Activated B cell treated with CpG ODN at 0.5 μM for 24 hours (primary cell): ENCODE data around the gene DENND2D. TPM values are rescaled to one million over a fixed set of nuclear protein-coding genes. Genes with fewer than 3 reads are reported as not detected.
"Not testable (repeated sequence)": the region's sequence is repeated elsewhere in the genome, so short reads cannot be mapped to it uniquely, and the experiment has no call there.

Experiments used
- ATAC-seq: fragments of 200-7000 bp; cut with Tn5 transposase; one replicate; pipeline ENCODE4 v1.10.0; 2021; ENCODE audit warnings: low read depth, mild to moderate bottlenecking, moderate library complexity
- CTCF ChIA-PET: fragments of 350-600 bp; sonication (Branson Sonifier 250); formaldehyde crosslinking; loops from one replicate; lab custom pipeline; 2021; ENCODE audit warnings: antibody characterized with exemption; lab: Charles Lee
- POLR2A ChIA-PET: fragments of 350-600 bp; sonication (Branson Sonifier 250); formaldehyde crosslinking; loops from one replicate; lab custom pipeline; 2021; ENCODE audit warnings: antibody characterized with exemption; lab: Charles Lee
- DNase-seq: peaks from one replicate; pipeline ENCODE4 v3.0.0; 2022
- H3K27ac Mint-ChIP-seq: one replicate; pipeline ENCODE4 v1.8.0; 2020; ENCODE audit warnings: mixed read lengths
- H3K27me3 Mint-ChIP-seq: one replicate; pipeline ENCODE4 v1.8.0; 2021; ENCODE audit warnings: mixed read lengths
- H3K36me3 Mint-ChIP-seq: one replicate; pipeline ENCODE4 v1.8.0; 2021; ENCODE audit warnings: low read depth, mixed read lengths
- H3K4me1 Mint-ChIP-seq: one replicate; pipeline ENCODE4 v1.8.0; 2021; ENCODE audit warnings: mixed read lengths
- H3K4me3 Mint-ChIP-seq: one replicate; pipeline ENCODE4 v1.8.0; 2020; ENCODE audit warnings: mild to moderate bottlenecking, mixed read lengths
- H3K9me3 Mint-ChIP-seq: one replicate; pipeline ENCODE4 v1.8.0; 2020; ENCODE audit warnings: mixed read lengths
- CTCF ChIP-seq: fragments of 200-600 bp; IDR thresholded peaks from one replicate; pipeline ENCODE4 v1.8.0; 2022; ENCODE audit warnings: antibody characterized with exemption, mild to moderate bottlenecking
- intact Hi-C: fragments of 100-400 bp; cut with micrococcal nuclease; formaldehyde crosslinking; loops from one replicate; pipeline ENCODE4 v1.15.1; 2024
- total RNA-seq: library from RNA; stranded (reverse); gene quantifications from 2 replicates; pipeline ENCODE4 v1.2.3, GENCODE V29; 2022

DENND2D gene
- total RNA-seq, 1 donor from 2014 or later, result 58.6 TPM

DNA sequence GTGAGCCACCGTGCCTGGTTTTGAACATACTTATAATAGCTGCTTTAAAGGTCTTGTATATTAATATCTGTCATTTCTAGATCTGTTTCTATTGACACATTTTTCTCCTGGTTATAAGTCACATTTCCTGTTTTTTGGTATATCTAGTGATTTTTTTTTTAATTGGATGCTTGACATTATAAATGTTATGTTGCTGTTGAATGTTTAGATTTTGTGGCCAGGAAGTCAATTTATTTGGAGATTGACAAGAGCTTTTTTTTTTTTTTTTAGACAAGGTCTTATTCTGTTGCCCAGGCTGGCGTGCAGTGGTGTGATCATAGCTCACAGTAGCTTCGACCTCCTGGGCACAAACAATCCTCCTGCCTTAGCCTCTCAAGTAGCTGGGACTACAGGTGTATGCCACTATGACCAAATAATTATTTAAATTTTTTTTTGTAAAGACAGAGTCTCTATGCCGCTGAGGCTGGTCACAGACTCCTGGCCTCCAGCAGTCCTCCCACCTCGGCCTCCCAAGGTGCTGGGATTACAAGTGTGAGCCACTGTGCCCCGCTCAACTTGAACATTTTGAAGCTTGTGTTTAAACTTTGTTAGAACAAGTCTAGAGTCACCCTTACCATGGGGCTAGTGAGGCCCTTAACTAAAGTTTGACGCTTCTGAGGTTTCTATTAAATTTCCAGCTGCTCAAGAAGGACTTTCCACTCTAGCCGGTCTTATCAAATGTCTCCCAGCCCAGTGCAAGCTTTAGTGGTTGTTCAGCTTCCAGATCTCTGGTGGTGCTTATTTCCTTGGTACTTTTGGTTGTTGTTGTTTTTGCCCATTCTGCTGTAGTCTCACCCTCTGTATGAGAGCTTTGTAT lies 18.5 kb upstream of the DENND2D start:
- Mint-ChIP-seq H3K9me3 (no peaks in the 10 kb centered on the region), H3K27ac (peak overlapping the region; percentile 95), H3K4me1 (peaks cover 97% of the 10 kb centered on the region), H3K4me3 (peak overlapping the region; percentile 76), H3K36me3 (no peaks in the 10 kb centered on the region), H3K27me3 (no peaks in the 10 kb centered on the region)
- CTCF ChIA-PET, result interaction anchor here (0.5 to 4.9 kb wide), 13 partner anchors 10 to 453 kb away, joined by 3 to 69 read pairs (median 5); partner anchors contain the start of genes CEPT1 and DRAM2
- ATAC-seq (no peak), DNase-seq (no peak)
- intact Hi-C loops, result loop anchor here (2.0 to 5.0 kb wide), 5 partner anchors 257 to 547 kb away; partner anchors contain the start of genes CD53, KCNA3, LRIF1 and RAP1A
- POLR2A ChIA-PET, result interaction anchor here (0.6 to 8.8 kb wide), 18 partner anchors 7 to 374 kb away, joined by 3 to 258 read pairs (median 6); partner anchors contain the start of genes CD53, CEPT1, CHI3L2 and DENND2D
- TF ChIP-seq CTCF, result no peak

- DNase-seq, result no peak
- CTCF ChIA-PET, result interaction anchor here (0.9 to 1.9 kb wide), 4 partner anchors 14 to 183 kb away, joined by 3 to 8 read pairs (median 5); no protein-coding TSS in a partner anchor
- POLR2A ChIA-PET, result interaction anchor here (0.7 to 8.8 kb wide), 16 partner anchors 9 to 538 kb away, joined by 3 to 258 read pairs (median 5); partner anchors contain the start of genes CEPT1, CHI3L2, DDX20 and DENND2D
- H3K27me3 Mint-ChIP-seq, result no peaks in the 10 kb centered on the region
- H3K36me3 Mint-ChIP-seq, result no peaks in the 10 kb centered on the region
- H3K4me1 Mint-ChIP-seq, result peaks cover 100% of the 10 kb centered on the region
- intact Hi-C loops, result loop anchor here (2.0 to 5.0 kb wide), 5 partner anchors 79 to 545 kb away; partner anchors contain the start of genes KCNA3, LRIF1 and RAP1A
- no peak for ATAC-seq
- no peaks in the 10 kb centered on the region for H3K9me3 Mint-ChIP-seq
- H3K4me3 Mint-ChIP-seq, result peak overlapping the region; percentile 52
- H3K27ac Mint-ChIP-seq, result peak overlapping the region; percentile 95
- TF ChIP-seq CTCF, result no peak
These were observed 16.9 kb upstream of the DENND2D start for GRCh38 chr1:111217183-111217910.

GRCh38 chr1:111216751-111217150 lies 16.3 kb upstream of the DENND2D start:
- H3K9me3 Mint-ChIP-seq, result peaks cover 1% of the 10 kb centered on the region
- H3K36me3 Mint-ChIP-seq, result no peaks in the 10 kb centered on the region
- no peaks in the 10 kb centered on the region for H3K27me3 Mint-ChIP-seq
- peak overlapping the region; percentile 52 for H3K4me3 Mint-ChIP-seq
- intact Hi-C loops, result loop anchor here (1.0 to 5.0 kb wide), 7 partner anchors 12 to 544 kb away; partner anchors contain the start of genes KCNA3, LRIF1 and RAP1A
- CTCF ChIA-PET, result interaction anchor here (0.9 to 1.9 kb wide), 4 partner anchors 13 to 184 kb away, joined by 3 to 8 read pairs (median 5); no protein-coding TSS in a partner anchor
- no peak for TF ChIP-seq CTCF
- no peak for DNase-seq
- H3K27ac Mint-ChIP-seq, result peak overlapping the region; percentile 95
- ATAC-seq, result no peak
- peaks cover 96% of the 10 kb centered on the region for H3K4me1 Mint-ChIP-seq
- POLR2A ChIA-PET, result interaction anchor here (0.6 to 8.8 kb wide), 14 partner anchors 10 to 291 kb away, joined by 3 to 258 read pairs (median 5); partner anchors contain the start of genes CEPT1, CHI3L2, DENND2D and DRAM2

DNA sequence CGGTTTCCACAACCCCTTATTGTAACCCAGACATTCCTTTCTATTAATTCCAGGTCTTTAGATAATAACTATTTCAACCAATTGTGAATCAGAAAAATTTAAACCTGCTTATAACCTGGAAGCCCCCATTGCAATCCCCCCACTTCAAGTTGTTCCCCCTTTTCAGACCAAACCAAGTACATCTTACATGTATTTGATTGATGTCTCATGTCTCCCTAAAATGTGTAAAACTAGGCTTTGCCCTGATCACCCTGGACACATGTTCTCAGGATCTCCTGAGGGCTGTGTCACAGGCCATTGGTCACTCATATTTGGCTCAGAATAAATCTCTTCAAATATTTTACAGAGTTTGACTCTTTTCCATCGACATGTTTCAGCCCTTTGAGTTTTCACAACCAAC lies 14.8 kb upstream of the DENND2D start:
- not testable (repeated sequence) for H3K27me3 Mint-ChIP-seq, ATAC-seq, H3K9me3 Mint-ChIP-seq, H3K36me3 Mint-ChIP-seq, DNase-seq
- H3K27ac Mint-ChIP-seq, result peak overlapping the region; percentile 95
- ChIA-PET CTCF (interaction anchor here (0.6 to 2.5 kb wide), 2 partner anchors 185 to 267 kb away, joined by 3 to 6 read pairs; no protein-coding TSS in a partner anchor), POLR2A (interaction anchor here (0.7 to 8.8 kb wide), 13 partner anchors 9 to 402 kb away, joined by 3 to 258 read pairs (median 6); partner anchors contain the start of genes CD53, CEPT1, CHI3L2 and DENND2D)
- intact Hi-C loops, result loop anchor here (5.0 kb wide), 4 partner anchors 253 to 543 kb away; partner anchors contain the start of genes KCNA3, LRIF1 and RAP1A
- H3K4me1 Mint-ChIP-seq, result peaks cover 86% of the 10 kb centered on the region
- peak overlapping the region; percentile 21 for H3K4me3 Mint-ChIP-seq
